Right kidney (tissue), 1 donor: ENCODE measurements around the gene MICAL1.

ENCODE experiments used
- DNase-seq: peaks from one replicate; pipeline ENCODE4 v3.0.0-alpha.2; 2016

Gene MICAL1

DNA sequence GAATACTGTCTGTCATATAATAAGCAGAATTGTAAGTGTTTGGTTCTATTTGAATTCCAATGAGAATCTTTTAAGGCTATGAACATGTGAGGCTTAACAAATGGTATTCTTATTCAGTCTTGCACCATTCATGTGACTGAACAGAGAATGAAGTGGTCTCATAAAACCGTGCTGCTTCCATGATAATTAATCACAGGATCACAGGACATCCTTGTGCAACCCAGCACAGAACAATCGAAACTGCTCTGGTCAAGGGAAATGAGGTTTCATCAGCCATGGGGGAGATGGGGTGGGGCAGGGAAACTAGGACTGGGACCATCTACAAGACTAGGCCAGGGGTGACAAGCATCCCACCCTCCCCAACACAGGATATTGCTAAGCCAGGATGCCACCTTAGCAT lies 21.1 kb downstream of the MICAL1 start:
- DNase-seq, result no peak

DNA sequence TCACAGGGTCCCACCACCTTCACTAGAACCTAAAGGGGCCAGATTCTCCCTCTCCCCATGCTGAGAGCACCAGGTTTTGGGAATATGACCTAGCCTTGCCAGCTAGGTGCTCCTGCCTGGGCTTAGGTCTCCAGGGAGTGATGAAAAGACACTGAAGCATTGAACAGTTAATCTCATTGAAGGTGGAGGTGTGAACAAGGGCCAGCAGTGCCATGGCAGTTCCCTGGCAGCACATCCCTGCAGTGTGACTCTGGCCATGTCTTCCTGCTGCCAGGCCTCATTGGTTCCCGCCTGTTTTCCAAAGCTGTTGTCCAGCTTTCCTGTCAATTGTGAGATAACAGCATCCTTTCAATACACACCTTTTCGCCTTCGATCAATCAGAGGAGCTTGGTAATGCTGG lies 26.1 kb downstream of the MICAL1 start:
- no peak for DNase-seq

DNA sequence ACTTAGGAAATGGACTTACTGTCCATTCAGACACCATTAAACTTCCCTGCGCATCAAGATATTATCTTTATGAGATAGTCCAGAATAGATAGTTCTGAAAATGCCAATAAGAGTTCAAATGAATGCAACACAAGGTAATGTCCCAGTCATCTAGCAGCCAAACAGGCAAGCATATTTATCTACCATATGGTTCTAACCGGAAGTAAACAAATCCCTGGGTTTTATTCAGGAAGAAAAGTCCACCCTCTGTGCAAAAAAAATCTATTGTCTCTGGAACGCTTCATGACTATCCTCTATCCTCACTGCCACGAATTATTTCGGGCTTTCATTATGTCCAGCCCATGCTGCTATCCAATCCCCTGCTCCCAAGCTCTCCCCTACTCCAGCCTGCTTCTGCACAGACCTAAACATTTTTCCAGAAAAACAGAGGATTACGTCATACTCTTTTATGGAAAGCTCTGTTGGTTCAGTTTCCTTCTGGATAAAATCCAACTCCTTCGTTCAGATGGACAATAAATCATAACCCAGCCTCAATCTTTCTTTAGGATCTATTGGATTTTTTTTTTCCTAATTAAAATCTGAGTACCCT lies 26.6 kb downstream of the MICAL1 start:
- DNase-seq, result no peak

DNA sequence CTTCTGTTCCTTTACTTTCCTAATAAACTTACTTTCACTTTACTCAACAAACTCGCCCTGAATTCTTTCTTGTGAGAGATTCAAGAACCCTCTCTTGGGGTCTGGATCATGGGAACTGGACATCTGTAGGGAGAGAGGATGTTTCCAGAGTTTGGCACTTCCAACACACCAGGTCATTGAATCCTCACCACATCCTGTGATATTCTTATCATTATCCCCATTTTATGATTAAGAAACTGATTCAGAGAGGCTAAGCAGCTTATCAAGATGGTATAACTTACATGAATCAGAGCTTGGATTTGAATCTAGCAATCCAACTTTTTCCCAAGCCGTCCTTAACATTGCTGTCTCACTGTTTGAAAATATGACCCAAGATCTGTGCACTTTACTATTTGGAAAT lies 30.6 kb downstream of the MICAL1 start:
- DNase-seq, result no peak

DNA sequence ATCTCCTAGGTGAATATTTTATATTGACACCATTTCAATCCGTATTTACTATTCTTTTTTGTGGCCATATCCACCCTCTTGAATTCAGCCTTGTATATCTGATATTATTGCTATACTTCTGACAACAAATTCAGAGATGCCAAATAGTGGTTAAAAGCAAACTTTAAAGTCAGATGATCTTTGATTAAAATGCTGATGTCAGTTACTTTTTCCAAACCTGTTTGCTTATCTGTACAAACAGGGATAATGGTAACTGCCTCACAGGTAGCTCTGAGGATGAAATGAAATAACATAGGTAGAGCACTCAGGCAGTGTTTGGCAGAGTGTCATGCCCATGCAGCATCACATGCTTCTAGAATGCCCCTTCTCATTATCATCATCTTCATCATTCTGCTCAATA lies 34.4 kb downstream of the MICAL1 start:
- no peak for DNase-seq

DNA sequence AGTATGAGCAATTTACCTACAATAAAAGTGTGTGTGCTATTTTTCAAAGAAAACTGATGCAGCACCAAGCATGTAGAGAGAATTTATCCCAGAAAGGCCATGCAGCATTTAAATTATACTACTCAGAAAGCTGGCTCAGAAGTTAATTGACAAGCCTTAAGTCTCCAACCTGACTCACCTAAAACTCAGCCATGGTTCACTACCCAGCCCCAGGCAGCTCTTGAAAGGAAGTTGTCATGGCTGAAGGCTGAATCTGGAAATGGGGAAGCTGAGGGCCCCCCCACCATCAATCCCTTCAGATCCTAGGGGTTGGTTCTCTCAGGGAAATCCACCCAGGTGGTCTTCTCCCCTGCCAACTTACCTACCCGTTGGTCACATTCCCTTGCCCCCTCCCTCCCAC lies 34.8 kb downstream of the MICAL1 start:
- DNase-seq, result no peak

DNA sequence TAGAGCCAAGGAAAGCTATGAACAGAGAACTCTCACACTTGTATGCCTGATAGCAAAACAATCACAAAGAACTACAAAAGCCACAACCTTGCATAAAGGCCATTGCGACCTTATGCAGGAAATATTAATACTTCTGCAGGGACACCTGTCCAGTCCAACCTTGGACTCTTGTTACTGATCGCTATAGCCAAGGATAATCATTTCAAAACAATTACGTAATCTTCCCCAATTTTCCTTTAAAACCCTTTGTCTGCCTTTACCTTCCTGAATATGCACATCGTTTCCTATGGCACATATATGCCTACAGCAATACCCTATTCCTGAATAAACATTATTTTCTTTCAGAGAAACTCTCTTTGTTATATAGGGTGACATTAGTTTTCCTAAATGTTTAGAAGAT lies 37.9 kb downstream of the MICAL1 start:
- no peak for DNase-seq

DNA sequence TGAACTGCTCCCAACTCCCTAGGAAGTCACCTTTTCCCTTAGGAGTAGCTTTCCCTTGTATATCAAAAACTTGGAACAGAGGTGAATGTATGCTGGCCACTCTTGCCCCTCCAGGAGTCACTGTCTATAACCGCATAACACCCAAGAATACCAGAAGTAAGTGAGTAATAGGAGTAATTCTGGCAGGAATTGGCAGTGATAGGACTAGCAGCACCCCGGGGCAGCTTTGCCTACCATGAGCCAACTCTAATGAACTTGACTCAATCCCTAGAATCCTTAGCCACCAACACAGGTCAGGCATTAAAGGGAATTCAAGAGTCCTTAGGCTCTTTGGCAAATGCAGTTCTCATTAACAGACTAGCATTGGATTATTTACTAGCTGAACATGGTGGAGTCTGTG lies 44.5 kb downstream of the MICAL1 start:
- DNase-seq, result no peak

DNA sequence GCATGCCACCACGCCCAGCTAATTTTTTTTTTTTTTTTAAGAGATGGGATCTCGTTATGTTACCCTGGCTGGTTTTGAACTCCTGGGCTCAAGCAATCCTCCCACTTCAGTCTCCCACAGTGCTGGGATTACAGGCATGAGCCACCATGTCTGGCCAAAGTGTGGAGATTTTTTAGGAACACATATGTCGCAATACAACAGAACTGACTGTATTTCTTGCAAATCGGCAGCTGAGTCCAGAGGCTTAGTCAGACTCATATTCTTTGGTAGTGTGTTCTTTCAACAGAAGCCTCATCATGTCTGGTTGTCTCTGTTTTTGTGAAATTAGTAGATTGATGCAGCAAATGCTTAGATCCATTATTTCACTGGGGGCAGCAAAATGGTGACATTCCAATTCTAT lies 49.4 kb downstream of the MICAL1 start:
- no peak for DNase-seq

DNA sequence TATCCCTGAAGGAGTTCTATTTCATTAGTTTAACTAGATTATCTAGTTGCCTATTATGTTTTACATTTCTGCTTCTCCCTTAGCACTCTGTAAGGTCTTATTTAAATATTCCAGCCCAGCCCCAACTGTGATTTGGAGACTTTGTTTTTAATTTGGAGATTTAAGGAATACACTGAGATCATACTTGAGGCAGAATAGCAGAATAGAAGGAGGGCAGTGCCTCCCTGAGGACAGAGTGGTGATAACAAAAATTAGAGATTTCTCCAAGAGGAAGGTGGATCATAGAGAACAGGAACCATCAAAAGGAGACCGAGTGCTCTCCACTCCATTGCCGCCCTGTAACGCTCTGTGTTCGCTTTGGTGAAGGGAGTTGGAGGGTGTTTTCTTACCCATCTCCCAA lies 58.6 kb downstream of the MICAL1 start:
- DNase-seq, result no peak

DNA sequence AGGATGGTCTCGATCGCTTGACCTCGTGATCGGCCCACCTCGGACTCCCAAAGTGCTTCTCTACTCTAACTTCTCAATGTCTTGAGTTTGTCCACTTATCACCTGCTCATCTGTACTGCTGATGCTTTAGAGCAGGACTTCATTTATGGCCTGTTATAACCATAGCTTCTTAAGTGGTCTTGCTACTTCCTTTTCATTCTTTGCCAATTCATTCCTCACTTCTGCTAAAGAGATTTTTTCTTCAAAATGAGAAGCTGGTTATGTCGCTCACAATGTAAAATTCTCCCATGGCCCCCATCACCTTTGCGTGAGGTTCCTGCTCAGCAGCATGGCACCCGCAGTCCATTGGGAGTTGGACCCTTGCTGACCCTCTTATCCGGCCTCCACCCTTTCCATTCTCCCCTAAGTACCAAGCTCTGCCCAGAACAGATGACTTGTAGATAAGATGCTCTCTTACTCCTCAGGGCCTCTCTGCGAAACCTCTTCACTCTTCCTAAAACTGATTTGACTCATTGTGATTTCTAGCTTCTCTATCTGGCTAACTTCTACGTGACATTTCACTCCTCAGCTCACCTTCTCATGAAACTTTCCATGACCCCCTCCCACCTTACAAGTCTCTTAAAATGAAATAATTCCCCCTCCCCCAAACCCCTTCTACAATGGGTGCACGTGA lies 59.4 kb downstream of the MICAL1 start:
- no peak for DNase-seq
